DOHH2 (cell line): Measurements from ENCODE around the gene SLC16A1.

Source experiments
- H3F3A ChIP-seq: fragments of 200-600 bp; sonication (generic), shearing (Covaris generic); 2 replicates; pipeline ENCODE4 v1.6.0; 2016; ENCODE audit warnings: antibody characterized with exemption, mild to moderate bottlenecking; ENCODE audit not compliant: control insufficient read depth, insufficient read depth
- H3K27ac ChIP-seq: fragments of 200-600 bp; sonication (generic); 2 replicates; pipeline ENCODE4 v1.5.1; 2014; ENCODE audit warnings: low read depth, mild to moderate bottlenecking, low read length, moderate library complexity
- H3K27me3 ChIP-seq: fragments of 200-600 bp; sonication (generic); 2 replicates; pipeline ENCODE4 v1.6.1; 2014; ENCODE audit warnings: mild to moderate bottlenecking, low read length, mixed read lengths; ENCODE audit not compliant: control insufficient read depth
- H3K36me3 ChIP-seq: fragments of 200-600 bp; sonication (generic); 2 replicates; pipeline ENCODE4 v1.6.1; 2014; ENCODE audit warnings: mild to moderate bottlenecking, low read length, moderate library complexity, mixed read lengths; ENCODE audit not compliant: control insufficient read depth
- H3K4me1 ChIP-seq: fragments of 200-600 bp; sonication (generic); 2 replicates; pipeline ENCODE4 v1.6.1; 2014; ENCODE audit warnings: mild to moderate bottlenecking, low read length, mixed read lengths; ENCODE audit not compliant: control insufficient read depth
- H3K4me2 ChIP-seq: fragments of 200-600 bp; sonication (generic); 2 replicates; pipeline ENCODE4 v1.6.0; 2014; ENCODE audit warnings: mild to moderate bottlenecking, low read length, moderate library complexity
- H3K4me3 ChIP-seq: fragments of 200-600 bp; sonication (generic); 2 replicates; pipeline ENCODE4 v1.5.1; 2014; ENCODE audit warnings: mild to moderate bottlenecking, low read length, mixed read lengths
- H3K79me2 ChIP-seq: fragments of 200-600 bp; sonication (generic); 2 replicates; pipeline ENCODE4 v1.6.1; 2014; ENCODE audit warnings: mild to moderate bottlenecking, low read length, mixed read lengths; ENCODE audit not compliant: control insufficient read depth
- H3K9me2 ChIP-seq: fragments of 200-600 bp; sonication (generic); replicated peaks from 2 replicates; pipeline ENCODE4 v1.6.1; 2014; ENCODE audit warnings: mild to moderate bottlenecking, low read length, mixed read lengths; ENCODE audit not compliant: control insufficient read depth
- H3K9me3 ChIP-seq: fragments of 200-600 bp; sonication (generic); 2 replicates; pipeline ENCODE4 v1.6.1; 2014; ENCODE audit warnings: antibody characterized with exemption, low read length, mixed read lengths; ENCODE audit not compliant: control insufficient read depth, insufficient read depth
- H4K20me1 ChIP-seq: fragments of 200-600 bp; sonication (generic); 2 replicates; pipeline ENCODE4 v1.6.0; 2014; ENCODE audit warnings: low read depth, mild to moderate bottlenecking, antibody characterized with exemption, low read length, moderate library complexity; ENCODE audit not compliant: control insufficient read depth, insufficient read depth
- EZH2phosphoT487 ChIP-seq: fragments of 200-600 bp; sonication (generic); IDR thresholded peaks from 2 replicates; pipeline ENCODE4 v1.6.1; 2017; ENCODE audit warnings: borderline replicate concordance, mild to moderate bottlenecking, antibody characterized with exemption, low read length, moderate library complexity, mixed read lengths
- TF ChIP-seq, protein P1 (sequence below): fragments of 200-600 bp; sonication (generic); IDR thresholded peaks from one replicate; pipeline ENCODE4 v1.5.1; 2014; ENCODE audit warnings: antibody characterized with exemption, mild to moderate bottlenecking, low read depth, low read length; ENCODE audit not compliant: poor library complexity, severe bottlenecking

SLC16A1 gene

DNA sequence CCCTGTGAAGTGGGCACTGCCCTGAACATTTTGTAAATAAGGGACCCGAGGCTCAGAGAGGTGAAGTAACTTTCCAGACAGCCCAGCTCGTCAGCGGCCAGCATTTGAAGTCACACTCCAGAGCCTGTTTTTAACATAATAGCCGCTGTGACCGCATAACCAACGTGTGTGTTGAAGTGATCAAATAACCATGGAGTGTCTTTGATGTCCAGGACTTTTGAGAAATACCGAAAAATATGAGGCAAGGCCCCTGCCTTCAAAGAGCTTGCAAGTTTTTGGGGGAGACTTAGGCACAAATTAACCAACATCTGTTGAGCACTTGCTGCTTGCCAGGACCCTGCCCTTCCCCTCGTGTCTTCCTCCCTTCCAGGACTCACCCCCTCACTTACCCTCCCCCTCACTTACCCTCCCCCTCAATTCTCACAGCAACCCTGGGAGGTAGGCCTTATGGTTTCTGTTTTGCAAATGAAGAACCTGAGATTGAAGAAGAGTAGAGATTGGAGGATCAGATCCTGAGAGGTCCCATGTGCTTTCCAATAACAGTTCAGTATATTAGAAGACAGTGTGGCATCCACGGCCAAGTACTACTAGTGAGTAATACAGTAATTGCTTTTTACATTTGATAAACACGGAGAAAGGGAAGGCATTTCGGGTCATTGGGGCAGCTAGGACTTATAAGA lies 1.3 kb upstream of the SLC16A1 start:
- H3K79me2 ChIP-seq, result peaks cover 98% of the 10 kb centered on the region
- peaks cover 80% of the 10 kb centered on the region for H3K36me3 ChIP-seq
- H3K27ac ChIP-seq, result peak overlapping the region; percentile 79
- H3K27me3 ChIP-seq, result no peaks in the 10 kb centered on the region
- no peaks in the 10 kb centered on the region for H3K9me3 ChIP-seq
- H3K4me2 ChIP-seq, result peak overlapping the region; percentile 84
- TF ChIP-seq, protein P1, sequence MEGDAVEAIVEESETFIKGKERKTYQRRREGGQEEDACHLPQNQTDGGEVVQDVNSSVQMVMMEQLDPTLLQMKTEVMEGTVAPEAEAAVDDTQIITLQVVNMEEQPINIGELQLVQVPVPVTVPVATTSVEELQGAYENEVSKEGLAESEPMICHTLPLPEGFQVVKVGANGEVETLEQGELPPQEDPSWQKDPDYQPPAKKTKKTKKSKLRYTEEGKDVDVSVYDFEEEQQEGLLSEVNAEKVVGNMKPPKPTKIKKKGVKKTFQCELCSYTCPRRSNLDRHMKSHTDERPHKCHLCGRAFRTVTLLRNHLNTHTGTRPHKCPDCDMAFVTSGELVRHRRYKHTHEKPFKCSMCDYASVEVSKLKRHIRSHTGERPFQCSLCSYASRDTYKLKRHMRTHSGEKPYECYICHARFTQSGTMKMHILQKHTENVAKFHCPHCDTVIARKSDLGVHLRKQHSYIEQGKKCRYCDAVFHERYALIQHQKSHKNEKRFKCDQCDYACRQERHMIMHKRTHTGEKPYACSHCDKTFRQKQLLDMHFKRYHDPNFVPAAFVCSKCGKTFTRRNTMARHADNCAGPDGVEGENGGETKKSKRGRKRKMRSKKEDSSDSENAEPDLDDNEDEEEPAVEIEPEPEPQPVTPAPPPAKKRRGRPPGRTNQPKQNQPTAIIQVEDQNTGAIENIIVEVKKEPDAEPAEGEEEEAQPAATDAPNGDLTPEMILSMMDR, result no peak
- no peak for TF ChIP-seq EZH2phosphoT487
- H3K4me3 ChIP-seq, result peak overlapping the region; percentile 95
- no peaks in the 10 kb centered on the region for H3K9me2 ChIP-seq
- no peaks in the 10 kb centered on the region for H3F3A ChIP-seq
- H4K20me1 ChIP-seq, result peaks cover 25% of the 10 kb centered on the region
- H3K4me1 ChIP-seq, result peaks cover 49% of the 10 kb centered on the region

DNA sequence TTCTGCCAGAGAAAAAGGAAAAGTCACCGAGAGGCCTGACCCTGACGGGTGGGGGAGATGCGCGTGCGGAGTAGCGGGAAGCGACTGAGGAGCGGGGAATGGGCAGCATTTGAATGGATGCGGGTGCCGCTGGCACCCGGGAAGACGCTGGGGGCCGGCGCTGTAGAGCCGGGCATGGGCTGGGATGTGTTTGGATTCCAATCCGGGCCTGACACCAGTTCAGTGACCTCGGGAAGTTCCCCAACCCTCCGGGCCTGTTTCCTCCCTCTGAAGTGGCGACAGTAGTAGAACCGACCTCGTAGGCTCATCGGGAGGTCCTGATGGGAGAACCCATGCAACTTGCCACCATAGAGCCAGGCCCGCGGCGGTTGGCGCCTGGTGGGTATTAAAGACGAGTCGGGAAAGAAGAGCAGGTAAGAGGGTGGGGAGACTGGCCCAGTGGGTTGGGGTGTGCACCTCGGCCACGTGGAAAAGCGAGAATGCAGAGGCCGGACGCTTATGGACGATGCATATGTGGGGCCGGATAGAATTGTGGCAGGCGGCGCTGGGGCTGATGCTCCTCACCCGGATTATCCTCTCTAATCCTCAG lies 642 bp upstream of the SLC16A1 start:
- Histone ChIP-seq H3K27ac (peak overlapping the region; percentile 79), H3K27me3 (no peaks in the 10 kb centered on the region), H3K9me3 (no peaks in the 10 kb centered on the region), H3K4me3 (peak overlapping the region; percentile 95), H3K36me3 (peaks cover 81% of the 10 kb centered on the region), H3K4me1 (peaks cover 51% of the 10 kb centered on the region), H4K20me1 (peaks cover 30% of the 10 kb centered on the region), H3K79me2 (peaks cover 98% of the 10 kb centered on the region), H3F3A (no peaks in the 10 kb centered on the region), H3K9me2 (no peaks in the 10 kb centered on the region), H3K4me2 (peak overlapping the region; percentile 84)
- TF ChIP-seq EZH2phosphoT487, result no peak
- TF ChIP-seq, protein P1, result peak; percentile 8

DNA sequence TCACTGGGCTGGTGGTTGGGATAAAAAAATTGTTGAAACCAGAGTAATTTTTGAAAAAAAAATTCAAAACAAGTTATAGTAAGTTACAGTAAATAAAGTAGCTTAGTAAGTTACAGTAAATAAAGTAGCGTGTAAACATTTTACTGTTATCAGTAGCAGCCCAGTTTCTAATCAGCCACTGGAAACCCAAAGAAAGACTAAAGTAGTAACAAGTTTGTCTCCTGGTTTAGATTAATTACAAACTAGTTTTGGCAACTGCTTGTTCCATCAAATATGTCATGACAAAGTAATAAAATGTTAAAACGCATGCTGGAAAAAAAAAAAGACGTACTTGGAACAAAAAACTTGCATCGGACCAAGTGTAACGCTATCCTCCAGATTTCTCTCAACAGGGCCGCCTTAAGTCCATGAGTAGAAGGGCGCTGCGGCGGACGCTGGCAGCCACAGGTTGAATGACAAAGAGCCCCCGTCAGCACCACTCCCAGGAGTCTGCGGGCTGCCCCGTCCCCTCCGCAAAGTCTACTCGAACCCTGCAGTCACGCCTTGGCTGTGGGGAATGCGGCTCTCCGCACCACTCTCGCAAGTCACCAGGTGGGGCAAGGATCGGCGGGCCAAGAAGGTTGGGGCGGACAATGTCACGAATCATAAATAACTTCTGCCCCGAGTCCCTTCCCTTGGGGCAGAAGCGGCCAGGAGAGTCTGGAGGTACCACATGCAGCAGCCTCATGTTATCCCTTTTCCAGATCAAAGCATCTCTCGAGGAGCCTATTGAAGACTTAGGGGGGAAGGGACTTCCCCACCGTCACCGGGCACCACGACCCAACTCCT lies 837 bp downstream of the SLC16A1 start:
- H3K9me3 ChIP-seq, result no peaks in the 10 kb centered on the region
- H3K79me2 ChIP-seq, result peaks cover 98% of the 10 kb centered on the region
- H3K4me2 ChIP-seq, result peak overlapping the region; percentile 84
- H3K27me3 ChIP-seq, result no peaks in the 10 kb centered on the region
- H3K4me1 ChIP-seq, result peaks cover 51% of the 10 kb centered on the region
- H3K9me2 ChIP-seq, result no peaks in the 10 kb centered on the region
- peak overlapping the region; percentile 65 for H3K27ac ChIP-seq
- peaks cover 75% of the 10 kb centered on the region for H3K36me3 ChIP-seq
- TF ChIP-seq, protein P1, result no peak
- no peak for TF ChIP-seq EZH2phosphoT487
- H3K4me3 ChIP-seq, result peak overlapping the region; percentile 95
- peaks cover 34% of the 10 kb centered on the region for H4K20me1 ChIP-seq
- no peaks in the 10 kb centered on the region for H3F3A ChIP-seq
